GM12891 (cell line): Measurements from ENCODE around the gene LLPH.

Experiments
- POLR2A ChIP-seq: IDR thresholded peaks from 2 replicates; pipeline ENCODE4 v1.6.1; 2011; ENCODE audit warnings: low read depth, low read length, control low read depth
- POLR2AphosphoS5 ChIP-seq: IDR thresholded peaks from 2 replicates; pipeline ENCODE4 v1.6.1; 2011; ENCODE audit warnings: low read depth, low read length, control low read depth

DNA sequence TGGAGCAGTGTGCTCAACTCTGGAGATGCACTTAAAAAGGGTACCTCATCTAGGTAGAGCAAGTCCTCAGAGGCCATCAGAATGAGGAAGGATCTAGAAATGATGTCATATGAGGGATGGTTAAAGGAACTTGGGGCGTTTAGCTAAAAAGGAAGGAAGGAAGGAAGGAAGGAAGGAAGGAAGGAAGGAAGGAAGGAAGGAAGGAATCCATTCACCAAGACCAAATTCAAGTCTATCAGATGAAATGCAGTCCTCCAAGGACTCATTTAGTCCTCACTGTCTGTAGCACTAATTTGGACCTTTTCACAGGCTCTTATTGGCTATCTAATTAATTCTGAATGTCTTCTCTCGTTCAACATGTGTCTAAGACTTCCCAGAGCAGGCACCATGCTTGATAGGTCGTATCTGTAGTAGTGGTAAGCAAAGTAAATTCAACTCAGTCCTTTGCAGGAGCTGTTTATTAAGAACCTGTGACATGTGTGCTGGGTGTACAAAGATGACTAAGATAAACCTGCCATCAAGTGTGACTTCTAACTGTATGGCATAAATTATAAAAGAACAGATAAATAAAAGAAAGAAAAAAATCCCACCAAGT lies 63.5 kb downstream of the LLPH start:
- TF ChIP-seq POLR2A (no peak), POLR2AphosphoS5 (no peak)
